Cardiac muscle cell (in vitro differentiated cells and primary cell): ENCODE data around the gene COL15A1. TPM values are rescaled to one million over a fixed set of nuclear protein-coding genes. Genes with fewer than 3 reads are reported as not detected.

Experiments
- DNase-seq, 2 donors: peaks; one replicate each; pipeline versions ENCODE4 v3.0.0 to v3.0.0-alpha.2; 2010 to 2017; ENCODE audit warnings: low read depth in 1 of 2, low spot score in 1 of 2
- H3K27ac ChIP-seq: fragments of 200-600 bp; sonication (generic); 2 replicates; pipeline ENCODE4 v1.5.1; 2016
- H3K27me3 ChIP-seq: fragments of 200-600 bp; sonication (generic); 2 replicates; pipeline ENCODE4 v1.6.0; 2016; ENCODE audit warnings: control low read depth
- H3K36me3 ChIP-seq: fragments of 200-600 bp; sonication (generic); 2 replicates; pipeline ENCODE4 v1.5.1; 2016; ENCODE audit warnings: control low read depth
- H3K4me1 ChIP-seq: fragments of 200-600 bp; sonication (generic); 2 replicates; pipeline ENCODE4 v1.8.1; 2017; ENCODE audit warnings: low read depth, mild to moderate bottlenecking, mixed run types
- H3K4me3 ChIP-seq: fragments of 200-600 bp; sonication (generic); 2 replicates; pipeline ENCODE4 v1.5.1; 2016; ENCODE audit warnings: mild to moderate bottlenecking
- H3K9me3 ChIP-seq: fragments of 200-600 bp; sonication (generic); 2 replicates; pipeline ENCODE4 v1.5.1; 2017; ENCODE audit warnings: low read depth, mild to moderate bottlenecking, control low read depth
- CTCF ChIP-seq: IDR thresholded peaks from 2 replicates; pipeline ENCODE4 v1.5.1; 2012; ENCODE audit warnings: low read depth, mild to moderate bottlenecking, low read length
- polyA plus RNA-seq: library from polyadenylated mRNA; unstranded; fragments of >200 nt; fragmentation: Nextera tagmentation; extraction: Ambion mirVana; gene quantifications from 2 replicates; pipeline ENCODE4 v1.2.1, GENCODE V29; 2016
- total RNA-seq: library from RNA; depleted of rRNA; stranded (reverse); fragments of >200 nt; gene quantifications from 2 replicates; pipeline ENCODE4 v1.2.3, GENCODE V29; 2016

The COL15A1 gene
- total and polyA plus RNA-seq, 2 experiments from 2014 or later: 0.74 to 1.3 TPM

- Histone ChIP-seq H3K4me3 (no peak overlapping the region), H3K27ac (no peak overlapping the region), H3K9me3 (no peaks in the 10 kb centered on the region), H3K36me3 (no peaks in the 10 kb centered on the region), H3K27me3 (peaks cover 5% of the 10 kb centered on the region), H3K4me1 (no peaks in the 10 kb centered on the region)
- DNase-seq: no peak
- no peak for TF ChIP-seq CTCF
Observed at GRCh38 chr9:98955259-98955658, 11.6 kb downstream of the COL15A1 start.

- DNase-seq: no peak
- no peaks in the 10 kb centered on the region for H3K4me1 ChIP-seq
- TF ChIP-seq CTCF: no peak
- H3K4me3 ChIP-seq: no peak overlapping the region
- H3K36me3 ChIP-seq: no peaks in the 10 kb centered on the region
- H3K9me3 ChIP-seq: no peaks in the 10 kb centered on the region
- H3K27me3 ChIP-seq: no peaks in the 10 kb centered on the region
- H3K27ac ChIP-seq: no peak overlapping the region
Observed at GRCh38 chr9:98957826-98958225, 14.1 kb downstream of the COL15A1 start.

DNA sequence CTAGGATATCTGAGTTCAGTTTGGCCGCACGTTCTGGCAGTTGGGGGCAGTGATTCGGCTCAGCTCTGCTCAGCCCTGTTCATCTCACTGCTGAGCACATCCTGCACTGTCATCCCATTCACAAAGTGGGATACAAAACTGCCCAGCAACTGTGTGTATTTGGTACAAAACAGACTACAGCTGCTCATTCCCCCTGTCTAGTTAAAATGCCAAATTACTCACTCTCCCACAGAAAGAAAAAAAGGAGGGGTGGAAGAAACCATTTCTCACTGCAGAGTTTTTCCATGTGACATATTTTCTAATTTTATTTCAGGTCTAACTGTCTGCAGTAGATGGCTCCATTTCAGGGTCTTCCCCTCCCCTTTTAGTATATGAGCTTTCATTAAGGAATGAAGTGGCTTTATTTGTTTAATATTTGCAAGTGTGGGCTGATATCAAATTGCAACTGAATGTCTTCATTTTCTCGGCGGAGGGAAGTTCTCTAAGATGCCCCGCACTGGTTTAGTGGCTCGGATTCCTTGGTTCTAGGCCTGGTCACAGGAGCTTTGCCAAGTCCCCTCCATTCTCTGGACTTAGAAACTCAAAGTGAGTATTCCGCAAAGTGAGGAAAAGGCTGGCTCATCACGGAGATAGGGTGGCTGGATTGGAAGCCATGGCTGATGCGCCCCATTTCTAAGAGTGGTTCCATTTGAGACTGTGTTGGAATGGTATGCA is 14.7 kb downstream of the COL15A1 start:
- H3K27ac ChIP-seq: no peak overlapping the region
- no peak overlapping the region for H3K4me3 ChIP-seq
- H3K4me1 ChIP-seq: no peaks in the 10 kb centered on the region
- no peaks in the 10 kb centered on the region for H3K9me3 ChIP-seq
- H3K27me3 ChIP-seq: no peaks in the 10 kb centered on the region
- peak in 1 of 2 donors; percentile 84 for DNase-seq
- H3K36me3 ChIP-seq: no peaks in the 10 kb centered on the region
- no peak for TF ChIP-seq CTCF

DNA sequence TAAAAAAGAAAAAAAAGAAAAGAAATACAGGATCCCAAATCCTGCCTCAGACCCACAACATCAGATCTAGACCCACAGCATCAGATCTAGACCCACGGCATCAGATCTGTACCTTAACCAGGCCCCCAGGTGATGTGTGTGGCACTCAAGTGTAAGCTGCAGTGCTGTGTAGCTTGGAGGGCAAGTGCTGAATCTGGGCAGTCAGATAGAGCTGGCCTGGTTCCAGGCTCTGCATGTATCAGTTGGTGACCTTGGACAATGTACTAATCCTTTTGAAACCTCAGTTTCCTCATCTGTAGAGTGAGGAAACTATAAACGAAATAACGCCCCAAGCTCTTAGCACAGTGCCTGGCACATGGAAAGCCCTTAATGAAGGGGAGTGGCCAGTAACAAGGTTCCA is 16.7 kb downstream of the COL15A1 start:
- H3K4me3 ChIP-seq: no peak overlapping the region
- TF ChIP-seq CTCF: no peak
- H3K9me3 ChIP-seq: no peaks in the 10 kb centered on the region
- H3K27ac ChIP-seq: no peak overlapping the region
- H3K4me1 ChIP-seq: no peaks in the 10 kb centered on the region
- no peak for DNase-seq
- H3K36me3 ChIP-seq: no peaks in the 10 kb centered on the region
- H3K27me3 ChIP-seq: no peaks in the 10 kb centered on the region

DNA sequence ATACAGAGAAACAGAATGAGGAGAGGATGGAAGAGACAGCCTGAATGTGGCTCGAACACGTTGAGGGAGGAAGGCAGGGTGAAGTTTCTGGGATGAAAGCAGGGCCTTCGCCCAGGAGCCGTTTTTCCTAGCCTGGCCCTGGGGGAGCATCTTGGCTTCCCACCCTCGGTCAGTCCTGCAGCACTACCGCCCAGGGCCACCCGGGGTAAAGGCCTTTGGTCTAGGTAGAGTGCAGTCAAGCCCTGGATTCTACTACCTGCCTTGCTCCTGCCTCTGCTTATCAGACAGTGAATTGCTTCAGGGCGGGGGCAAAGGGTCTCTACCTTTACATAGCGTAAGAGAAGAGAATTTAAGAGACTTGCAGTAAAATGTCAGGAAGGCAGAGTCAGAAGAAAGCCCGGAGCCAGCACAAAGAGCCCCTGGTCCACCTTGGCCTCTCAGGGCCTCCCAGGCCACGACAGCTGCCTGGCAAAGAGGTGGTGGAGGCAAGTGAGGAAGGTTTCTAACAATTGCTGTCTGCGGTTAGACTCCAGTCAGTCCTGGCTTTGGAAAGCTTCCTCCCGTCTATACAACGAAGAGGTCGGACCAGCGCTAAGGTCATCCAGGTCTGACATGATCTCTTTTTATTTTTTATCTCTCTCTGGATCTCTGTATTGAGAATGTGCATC is 17.9 kb downstream of the COL15A1 start:
- Histone ChIP-seq H3K9me3 (no peaks in the 10 kb centered on the region), H3K27ac (no peak overlapping the region), H3K4me1 (no peaks in the 10 kb centered on the region), H3K27me3 (no peaks in the 10 kb centered on the region), H3K4me3 (no peak overlapping the region), H3K36me3 (no peaks in the 10 kb centered on the region)
- DNase-seq: no peak
- TF ChIP-seq CTCF: no peak
